Measurements from ENCODE around the gene ST6GALNAC6.

The ST6GALNAC6 gene

DNA sequence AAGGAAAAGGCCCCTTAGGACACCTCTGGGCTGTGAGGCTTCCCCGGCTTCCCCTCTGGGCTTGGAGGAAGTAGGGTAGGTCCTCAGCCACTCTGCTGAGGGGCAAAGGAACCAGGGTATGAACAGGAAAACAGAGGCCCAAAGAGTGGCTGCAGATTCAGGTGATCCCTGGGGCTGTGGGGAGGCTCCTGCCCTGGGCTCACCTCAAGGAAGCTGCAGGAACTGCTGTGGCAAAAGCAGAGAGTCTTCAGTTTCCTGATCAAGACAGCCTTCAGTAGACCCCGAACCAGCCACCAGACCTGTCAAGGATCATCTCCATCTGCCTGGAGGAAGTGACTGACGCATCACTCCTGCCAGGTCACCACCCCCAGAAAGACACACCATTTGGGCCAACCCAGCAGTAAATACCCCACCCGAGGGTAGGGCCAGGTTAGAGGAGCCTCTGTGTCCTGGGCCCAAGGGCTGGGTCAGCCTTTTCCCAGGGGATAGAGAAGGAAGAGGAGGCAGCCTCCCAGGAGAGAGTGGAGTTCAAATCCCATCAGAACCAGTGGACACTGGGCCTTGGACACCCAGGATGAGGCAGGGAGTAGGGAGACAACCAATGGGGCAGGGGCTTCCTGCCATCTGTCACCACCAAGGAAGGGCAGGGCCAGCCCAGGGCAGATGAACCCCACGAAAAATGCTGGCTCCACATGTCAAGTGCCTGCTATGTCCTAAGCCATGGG lies 5.8 kb upstream of the ST6GALNAC6 start:
- H3K27ac ChIP-seq, result no peak overlapping the region
- no peak for TF ChIP-seq CTCF (conservative IDR thresholded peaks at IDR 0.05)

DNA sequence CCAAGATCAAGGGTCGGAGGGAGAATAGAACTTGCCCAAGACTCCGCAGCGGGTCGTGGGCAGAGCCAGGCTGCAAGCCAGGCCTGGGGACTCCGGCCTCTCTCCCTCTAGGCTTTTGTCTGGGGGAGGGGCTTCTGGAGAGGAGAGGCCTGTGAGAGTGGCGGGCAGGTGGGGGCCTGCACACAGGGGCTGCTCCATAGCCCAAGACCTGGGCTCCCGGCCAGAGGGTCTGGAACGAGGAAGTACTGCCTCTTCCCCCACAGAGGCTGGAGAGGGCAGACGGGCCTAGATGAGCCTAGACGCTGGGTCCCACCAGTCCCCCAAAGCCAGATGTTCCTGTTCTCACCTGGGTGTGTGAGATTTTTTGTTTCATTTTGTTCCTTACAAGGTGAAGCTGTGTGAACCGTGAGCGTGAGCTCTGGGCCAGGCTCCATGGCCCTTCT lies 5.2 kb upstream of the ST6GALNAC6 start:
- no peak for TF ChIP-seq CTCF (conservative IDR thresholded peaks at IDR 0.05)
- no peak overlapping the region for H3K27ac ChIP-seq

GRCh38 chr9:127903557-127904475 lies 4.4 kb upstream of the ST6GALNAC6 start:
- H3K27ac ChIP-seq, result no peak overlapping the region

DNA sequence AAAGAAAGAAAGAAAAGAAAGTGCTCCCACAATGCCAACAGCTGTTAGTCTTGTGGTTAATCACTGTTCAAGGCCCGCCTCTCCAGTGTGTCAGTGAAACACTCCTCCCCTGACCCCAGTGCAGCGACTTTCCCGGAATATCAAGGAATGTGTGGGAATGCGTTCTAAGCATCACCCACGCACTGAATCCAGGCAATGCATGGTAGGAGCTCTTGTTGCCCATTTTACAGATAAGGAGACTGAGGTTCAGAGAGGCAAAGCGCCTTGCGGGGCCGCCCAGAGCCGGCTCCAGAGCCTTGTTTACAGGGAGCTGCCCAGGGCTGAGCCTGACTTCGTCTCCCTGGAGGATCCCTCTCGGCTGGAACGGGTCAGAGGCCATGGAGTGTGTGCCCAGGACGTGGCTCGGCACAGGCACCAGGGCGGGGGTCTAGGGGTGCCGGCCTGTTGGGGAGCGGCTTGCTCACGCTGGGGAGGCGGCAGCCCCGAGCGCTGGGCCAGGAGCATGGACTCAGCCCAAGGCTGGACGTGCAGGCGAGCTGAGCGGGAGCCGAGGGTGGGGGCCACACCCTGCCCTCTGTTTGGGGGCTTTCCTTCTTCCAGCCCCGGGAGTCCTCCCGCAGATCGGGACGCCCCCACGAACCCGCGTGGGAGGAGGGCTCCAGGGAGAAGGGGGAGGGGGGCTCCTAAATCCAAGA lies 823 bp downstream of the ST6GALNAC6 start:
- peak overlapping the region; percentile 80; the same call in 1 of the 2 replicates for H3K27ac ChIP-seq
- TF ChIP-seq CTCF (conservative IDR thresholded peaks at IDR 0.05), result no peak

More at GRCh38 chr9:127903557-127904475, 4.4 kb upstream of the ST6GALNAC6 start:
- TF ChIP-seq CTCF (conservative IDR thresholded peaks at IDR 0.05), result no peak

GRCh38 chr9:127897193-127897692 lies 2.2 kb downstream of the ST6GALNAC6 start:
- no peak for TF ChIP-seq CTCF (conservative IDR thresholded peaks at IDR 0.05)
- H3K27ac ChIP-seq, result no peak overlapping the region

DNA sequence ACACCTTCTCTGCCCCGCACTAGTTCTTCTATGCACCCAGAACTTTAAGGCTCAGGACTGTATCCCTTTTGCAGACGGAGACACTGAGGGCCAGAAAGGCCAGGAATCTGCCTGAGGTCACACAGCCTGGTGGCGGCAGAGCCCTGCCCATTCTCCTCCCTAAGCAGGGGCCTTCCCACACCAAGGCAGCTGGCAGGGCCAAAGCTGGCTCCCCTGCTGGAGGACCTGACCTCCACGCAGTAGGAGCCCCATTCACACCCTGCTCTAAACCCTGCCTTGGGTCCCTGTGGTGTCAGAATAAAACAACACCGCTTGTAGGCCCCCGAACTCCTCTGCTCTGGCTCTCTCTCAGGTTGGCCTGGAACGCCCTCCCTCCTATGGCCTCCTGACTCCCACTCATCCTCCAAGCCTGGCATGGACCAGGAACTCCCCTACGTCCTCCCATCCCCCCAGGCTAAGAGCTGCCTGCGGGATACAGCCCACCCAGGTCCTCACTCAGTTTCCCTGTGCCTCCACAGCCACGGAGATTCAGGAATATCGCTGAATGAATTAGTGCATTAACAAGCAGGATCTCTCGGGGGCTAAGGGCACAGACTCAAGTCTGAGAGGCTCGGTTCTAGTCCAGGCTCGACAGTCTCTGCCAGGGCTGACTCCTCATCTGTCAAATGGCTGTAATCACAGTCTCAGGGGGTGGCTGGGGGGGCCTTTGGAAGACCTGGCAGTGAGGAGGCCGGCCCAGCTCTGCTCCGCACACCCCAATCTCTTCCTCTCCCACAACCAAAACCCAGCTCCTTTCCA lies 2.8 kb downstream of the ST6GALNAC6 start:
- TF ChIP-seq CTCF (conservative IDR thresholded peaks at IDR 0.05), result no peak
- no peak overlapping the region for H3K27ac ChIP-seq

All from VCaP (cell line).